ENCODE data around the gene PEF1. TPM values are rescaled to one million over a fixed set of nuclear protein-coding genes. Genes with fewer than 3 reads are reported as not detected.

PEF1 gene
- total RNA-seq, 4 donors from 2014 or later: 71.3 to 109 (median 88.7) TPM

- TF ChIP-seq POLR2A (IDR thresholded peaks at IDR 0.05) (no peak), POLR2AphosphoS5 (IDR thresholded peaks at IDR 0.05) (no peak), EP300 (IDR thresholded peaks at IDR 0.05) (no peak), CTCF (IDR thresholded peaks at IDR 0.05) (no peak)
- peak overlapping the region in 2 of 4 donors; percentile 53 to 75 for H3K27ac ChIP-seq
- H3K4me3 ChIP-seq: no peak overlapping the region
- H3K9me3 ChIP-seq: no peaks in the 10 kb centered on the region
- ATAC-seq: no peak
- H3K36me3 ChIP-seq: peaks cover 0 to 49% of the 10 kb centered on the region in 2 donors
- peaks cover 0 to 28% (median 0%) of the 10 kb centered on the region in 3 donors for H3K4me1 ChIP-seq
- 72% methylated on average over 15 of the region's 23 CpGs; no CpG with 5 or more reads in 1 of the 2 donors for WGBS, 2 donors (ENCODE audit: low coverage in 1 of 2)
- no peaks in the 10 kb centered on the region for H3K27me3 ChIP-seq
These were observed 18.2 kb downstream of the PEF1 start for GRCh38 chr1:31626223-31627207.

GRCh38 chr1:31625561-31626222, 19.0 kb downstream of the PEF1 start:
- TF ChIP-seq POLR2A (IDR thresholded peaks at IDR 0.05) (no peak), EP300 (IDR thresholded peaks at IDR 0.05) (no peak), POLR2AphosphoS5 (IDR thresholded peaks at IDR 0.05) (no peak), CTCF (IDR thresholded peaks at IDR 0.05) (no peak)
- Histone ChIP-seq H3K4me3 (no peak overlapping the region), H3K27me3 (no peaks in the 10 kb centered on the region), H3K27ac (no peak overlapping the region), H3K9me3 (no peaks in the 10 kb centered on the region), H3K4me1 (peaks cover 0 to 28% (median 0%) of the 10 kb centered on the region in 3 donors), H3K36me3 (peaks cover 0 to 41% of the 10 kb centered on the region in 2 donors)
- no peak for ATAC-seq
- WGBS, 2 donors (ENCODE audit: low coverage in 1 of 2): 50% methylated on average over 1 of the region's 4 CpGs; no CpG with 5 or more reads in 1 of the 2 donors

GRCh38 chr1:31624731-31625514, 19.8 kb downstream of the PEF1 start:
- no peak for ATAC-seq
- 76 to 100% methylated on average over 2 of the region's 16 CpGs for WGBS, 2 donors (ENCODE audit: low coverage in 1 of 2)
- Histone ChIP-seq H3K4me3 (no peak overlapping the region), H3K9me3 (no peaks in the 10 kb centered on the region), H3K36me3 (peaks cover 0 to 33% of the 10 kb centered on the region in 2 donors), H3K27ac (no peak overlapping the region), H3K4me1 (peaks cover 0 to 28% (median 0%) of the 10 kb centered on the region in 3 donors), H3K27me3 (no peaks in the 10 kb centered on the region)
- TF ChIP-seq EP300 (IDR thresholded peaks at IDR 0.05) (no peak), POLR2A (IDR thresholded peaks at IDR 0.05) (no peak), POLR2AphosphoS5 (IDR thresholded peaks at IDR 0.05) (no peak), CTCF (IDR thresholded peaks at IDR 0.05) (no peak)

GRCh38 chr1:31624309-31624708, 20.4 kb downstream of the PEF1 start:
- no peak for ATAC-seq
- Histone ChIP-seq H3K4me3 (no peak overlapping the region), H3K36me3 (peaks cover 0 to 27% of the 10 kb centered on the region in 2 donors), H3K4me1 (peaks cover 0 to 28% (median 0%) of the 10 kb centered on the region in 3 donors), H3K9me3 (no peaks in the 10 kb centered on the region), H3K27ac (no peak overlapping the region), H3K27me3 (peaks cover 2% of the 10 kb centered on the region)
- WGBS, 2 donors (ENCODE audit: low coverage in 1 of 2): 50 to 70% methylated on average over 1 to 5 of the region's 5 CpGs
- TF ChIP-seq EP300 (IDR thresholded peaks at IDR 0.05): no peak
- no peak for TF ChIP-seq POLR2A (IDR thresholded peaks at IDR 0.05)
- no peak for TF ChIP-seq CTCF (IDR thresholded peaks at IDR 0.05)
- no peak for TF ChIP-seq POLR2AphosphoS5 (IDR thresholded peaks at IDR 0.05)

All from gastroesophageal sphincter (tissue), 4 donors.